Measurements from ENCODE around the gene CDK9.

The CDK9 gene

GRCh38 chr9:127761061-127761460 lies 24.8 kb upstream of the CDK9 start:
- no peaks in the 10 kb centered on the region for H3K9me3 ChIP-seq (ENCODE audit: insufficient read depth, low read length)

GRCh38 chr9:127761491-127761956 lies 24.3 kb upstream of the CDK9 start:
- Histone ChIP-seq H3K9me3 (ENCODE audit: insufficient read depth, low read length) (no peaks in the 10 kb centered on the region), H3K36me3 (replicated peaks; ENCODE audit: low read depth, low read length) (peaks cover 29% of the 10 kb centered on the region), H3K4me2 (ENCODE audit: low read length) (no peak overlapping the region), H3K4me1 (ENCODE audit: low read length) (no peaks in the 10 kb centered on the region), H3K79me2 (ENCODE audit: low read length) (no peaks in the 10 kb centered on the region), H4K20me1 (ENCODE audit: insufficient read depth, low read length) (peaks cover 38% of the 10 kb centered on the region), H2AFZ (ENCODE audit: low read depth, low read length) (no peak overlapping the region), H3K4me3 (ENCODE audit: low read length) (no peak overlapping the region), H3K27ac (ENCODE audit: low read length) (no peak overlapping the region), H3K27me3 (ENCODE audit: low read depth, low read length) (no peaks in the 10 kb centered on the region), H3K9ac (ENCODE audit: low read length) (no peak overlapping the region)
- TF ChIP-seq EZH2phosphoT487 (IDR thresholded peaks at IDR 0.05; ENCODE audit: low read depth) (no peak), CTCF (IDR thresholded peaks at IDR 0.05; ENCODE audit: low read depth, low read length) (no peak)

More at GRCh38 chr9:127761061-127761460, 24.8 kb upstream of the CDK9 start:
- peaks cover 27% of the 10 kb centered on the region for H3K36me3 ChIP-seq (replicated peaks; ENCODE audit: low read depth, low read length)
- H2AFZ ChIP-seq (ENCODE audit: low read depth, low read length): no peak overlapping the region
- no peaks in the 10 kb centered on the region for H3K4me1 ChIP-seq (ENCODE audit: low read length)
- H3K27me3 ChIP-seq (ENCODE audit: low read depth, low read length): no peaks in the 10 kb centered on the region
- H3K27ac ChIP-seq (ENCODE audit: low read length): no peak overlapping the region
- no peak overlapping the region for H3K4me3 ChIP-seq (ENCODE audit: low read length)
- TF ChIP-seq EZH2phosphoT487 (IDR thresholded peaks at IDR 0.05; ENCODE audit: low read depth) (no peak), CTCF (IDR thresholded peaks at IDR 0.05; ENCODE audit: low read depth, low read length) (no peak)
- H4K20me1 ChIP-seq (ENCODE audit: insufficient read depth, low read length): peaks cover 36% of the 10 kb centered on the region
- no peak overlapping the region for H3K4me2 ChIP-seq (ENCODE audit: low read length)
- no peaks in the 10 kb centered on the region for H3K79me2 ChIP-seq (ENCODE audit: low read length)
- no peak overlapping the region for H3K9ac ChIP-seq (ENCODE audit: low read length)

- Histone ChIP-seq H3K4me3 (ENCODE audit: low read length) (no peak overlapping the region), H3K79me2 (ENCODE audit: low read length) (no peaks in the 10 kb centered on the region), H3K27ac (ENCODE audit: low read length) (no peak overlapping the region), H3K4me2 (ENCODE audit: low read length) (no peak overlapping the region), H3K36me3 (replicated peaks; ENCODE audit: low read depth, low read length) (peaks cover 35% of the 10 kb centered on the region), H4K20me1 (ENCODE audit: insufficient read depth, low read length) (peaks cover 42% of the 10 kb centered on the region), H3K27me3 (ENCODE audit: low read depth, low read length) (no peaks in the 10 kb centered on the region), H3K9ac (ENCODE audit: low read length) (no peak overlapping the region), H3K9me3 (ENCODE audit: insufficient read depth, low read length) (no peaks in the 10 kb centered on the region), H3K4me1 (ENCODE audit: low read length) (no peaks in the 10 kb centered on the region), H2AFZ (ENCODE audit: low read depth, low read length) (no peak overlapping the region)
- TF ChIP-seq EZH2phosphoT487 (IDR thresholded peaks at IDR 0.05; ENCODE audit: low read depth): no peak
- no peak for TF ChIP-seq CTCF (IDR thresholded peaks at IDR 0.05; ENCODE audit: low read depth, low read length)
Measured at GRCh38 chr9:127762111-127762676, 23.6 kb upstream of the CDK9 start.

GRCh38 chr9:127763918-127764384 lies 21.9 kb upstream of the CDK9 start:
- H3K27me3 ChIP-seq (ENCODE audit: low read depth, low read length): no peaks in the 10 kb centered on the region
- no peak overlapping the region for H3K4me3 ChIP-seq (ENCODE audit: low read length)
- no peaks in the 10 kb centered on the region for H3K9me3 ChIP-seq (ENCODE audit: insufficient read depth, low read length)
- peaks cover 3% of the 10 kb centered on the region; the same call in 1 of the 2 replicates for H3K79me2 ChIP-seq (ENCODE audit: low read length)
- no peak overlapping the region for H3K9ac ChIP-seq (ENCODE audit: low read length)
- H3K36me3 ChIP-seq (replicated peaks; ENCODE audit: low read depth, low read length): peaks cover 42% of the 10 kb centered on the region
- no peaks in the 10 kb centered on the region for H3K4me1 ChIP-seq (ENCODE audit: low read length)
- H3K4me2 ChIP-seq (ENCODE audit: low read length): no peak overlapping the region
- peaks cover 53% of the 10 kb centered on the region for H4K20me1 ChIP-seq (ENCODE audit: insufficient read depth, low read length)
- no peak overlapping the region for H3K27ac ChIP-seq (ENCODE audit: low read length)
- no peak for TF ChIP-seq EZH2phosphoT487 (IDR thresholded peaks at IDR 0.05; ENCODE audit: low read depth)
- TF ChIP-seq CTCF (IDR thresholded peaks at IDR 0.05; ENCODE audit: low read depth, low read length): peak; percentile 44
- H2AFZ ChIP-seq (ENCODE audit: low read depth, low read length): no peak overlapping the region
